ENCODE results near the gene NPAS1. TPM values are rescaled to one million over a fixed set of nuclear protein-coding genes. Genes with fewer than 3 reads are reported as not detected.

NPAS1 gene
- polyA plus RNA-seq, 1 donor from 2014 or later, result not detected

DNA sequence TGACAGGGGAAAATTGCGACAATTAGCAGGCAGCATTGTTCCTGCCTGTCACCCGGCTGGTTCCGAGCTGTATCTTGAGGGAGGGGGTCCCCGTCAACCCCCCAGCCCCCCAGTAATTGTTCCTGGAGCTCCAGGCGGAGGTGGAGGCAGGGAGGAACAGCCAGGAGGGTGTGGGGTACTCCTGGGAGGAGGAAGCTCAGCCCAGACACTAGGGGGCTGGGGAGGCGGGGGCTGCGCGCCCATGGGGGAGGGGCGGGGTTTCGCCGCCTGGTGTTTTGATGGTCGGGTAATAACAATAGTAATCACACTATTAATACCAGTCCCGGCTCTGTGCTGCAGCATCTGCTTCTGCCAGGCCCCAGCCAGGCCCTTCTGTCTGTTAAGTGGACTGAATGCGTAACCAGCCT is 8.6 kb downstream of the NPAS1 start:
- no peaks in the 10 kb centered on the region for H3F3A ChIP-seq (ENCODE audit: insufficient read depth, low read length, poor library complexity, severe bottlenecking)
- no peaks in the 10 kb centered on the region for H3K9me3 ChIP-seq (ENCODE audit: low read length)
- no peaks in the 10 kb centered on the region for H3K9me2 ChIP-seq (ENCODE audit: insufficient read depth, low read length)
- H3K27ac ChIP-seq (ENCODE audit: low read length), result peak overlapping the region; percentile 28
- peak overlapping the region; percentile 48 for H3K4me3 ChIP-seq (ENCODE audit: low read length)
- no peaks in the 10 kb centered on the region for H3K79me2 ChIP-seq (replicated peaks; ENCODE audit: insufficient read depth, low read length)
- H3K36me3 ChIP-seq (ENCODE audit: insufficient read depth, low read length), result no peaks in the 10 kb centered on the region
- no peaks in the 10 kb centered on the region for H4K20me1 ChIP-seq (ENCODE audit: insufficient read depth)
- TF ChIP-seq TAF1 (IDR thresholded peaks at IDR 0.05; ENCODE audit: low read depth), result no peak
- TF ChIP-seq, protein P1, sequence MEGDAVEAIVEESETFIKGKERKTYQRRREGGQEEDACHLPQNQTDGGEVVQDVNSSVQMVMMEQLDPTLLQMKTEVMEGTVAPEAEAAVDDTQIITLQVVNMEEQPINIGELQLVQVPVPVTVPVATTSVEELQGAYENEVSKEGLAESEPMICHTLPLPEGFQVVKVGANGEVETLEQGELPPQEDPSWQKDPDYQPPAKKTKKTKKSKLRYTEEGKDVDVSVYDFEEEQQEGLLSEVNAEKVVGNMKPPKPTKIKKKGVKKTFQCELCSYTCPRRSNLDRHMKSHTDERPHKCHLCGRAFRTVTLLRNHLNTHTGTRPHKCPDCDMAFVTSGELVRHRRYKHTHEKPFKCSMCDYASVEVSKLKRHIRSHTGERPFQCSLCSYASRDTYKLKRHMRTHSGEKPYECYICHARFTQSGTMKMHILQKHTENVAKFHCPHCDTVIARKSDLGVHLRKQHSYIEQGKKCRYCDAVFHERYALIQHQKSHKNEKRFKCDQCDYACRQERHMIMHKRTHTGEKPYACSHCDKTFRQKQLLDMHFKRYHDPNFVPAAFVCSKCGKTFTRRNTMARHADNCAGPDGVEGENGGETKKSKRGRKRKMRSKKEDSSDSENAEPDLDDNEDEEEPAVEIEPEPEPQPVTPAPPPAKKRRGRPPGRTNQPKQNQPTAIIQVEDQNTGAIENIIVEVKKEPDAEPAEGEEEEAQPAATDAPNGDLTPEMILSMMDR (IDR thresholded peaks at IDR 0.05; ENCODE audit: poor library complexity, severe bottlenecking), result no peak
- TF ChIP-seq, protein P2, sequence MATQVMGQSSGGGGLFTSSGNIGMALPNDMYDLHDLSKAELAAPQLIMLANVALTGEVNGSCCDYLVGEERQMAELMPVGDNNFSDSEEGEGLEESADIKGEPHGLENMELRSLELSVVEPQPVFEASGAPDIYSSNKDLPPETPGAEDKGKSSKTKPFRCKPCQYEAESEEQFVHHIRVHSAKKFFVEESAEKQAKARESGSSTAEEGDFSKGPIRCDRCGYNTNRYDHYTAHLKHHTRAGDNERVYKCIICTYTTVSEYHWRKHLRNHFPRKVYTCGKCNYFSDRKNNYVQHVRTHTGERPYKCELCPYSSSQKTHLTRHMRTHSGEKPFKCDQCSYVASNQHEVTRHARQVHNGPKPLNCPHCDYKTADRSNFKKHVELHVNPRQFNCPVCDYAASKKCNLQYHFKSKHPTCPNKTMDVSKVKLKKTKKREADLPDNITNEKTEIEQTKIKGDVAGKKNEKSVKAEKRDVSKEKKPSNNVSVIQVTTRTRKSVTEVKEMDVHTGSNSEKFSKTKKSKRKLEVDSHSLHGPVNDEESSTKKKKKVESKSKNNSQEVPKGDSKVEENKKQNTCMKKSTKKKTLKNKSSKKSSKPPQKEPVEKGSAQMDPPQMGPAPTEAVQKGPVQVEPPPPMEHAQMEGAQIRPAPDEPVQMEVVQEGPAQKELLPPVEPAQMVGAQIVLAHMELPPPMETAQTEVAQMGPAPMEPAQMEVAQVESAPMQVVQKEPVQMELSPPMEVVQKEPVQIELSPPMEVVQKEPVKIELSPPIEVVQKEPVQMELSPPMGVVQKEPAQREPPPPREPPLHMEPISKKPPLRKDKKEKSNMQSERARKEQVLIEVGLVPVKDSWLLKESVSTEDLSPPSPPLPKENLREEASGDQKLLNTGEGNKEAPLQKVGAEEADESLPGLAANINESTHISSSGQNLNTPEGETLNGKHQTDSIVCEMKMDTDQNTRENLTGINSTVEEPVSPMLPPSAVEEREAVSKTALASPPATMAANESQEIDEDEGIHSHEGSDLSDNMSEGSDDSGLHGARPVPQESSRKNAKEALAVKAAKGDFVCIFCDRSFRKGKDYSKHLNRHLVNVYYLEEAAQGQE (IDR thresholded peaks at IDR 0.05; ENCODE audit: borderline replicate concordance), result no peak
- no peak for TF ChIP-seq EZH2 (IDR thresholded peaks at IDR 0.05; ENCODE audit: borderline replicate concordance, insufficient read depth, low read length, poor library complexity, severe bottlenecking)
- no peak for TF ChIP-seq POLR2AphosphoS5 (IDR thresholded peaks at IDR 0.05)
- TF ChIP-seq MXI1 (conservative IDR thresholded peaks at IDR 0.05; ENCODE audit: poor library complexity, severe bottlenecking), result no peak
- no peak for TF ChIP-seq EP300 (conservative IDR thresholded peaks at IDR 0.05; ENCODE audit: poor library complexity, severe bottlenecking)
- no peak for TF ChIP-seq SMC3 (conservative IDR thresholded peaks at IDR 0.05; ENCODE audit: poor library complexity)
- no peak for TF ChIP-seq RAD21 (conservative IDR thresholded peaks at IDR 0.05)
- H3K4me2 ChIP-seq (ENCODE audit: low read length), result no peak overlapping the region
- peak overlapping the region; percentile 47 for H3K9ac ChIP-seq (ENCODE audit: low read length)
- H2AFZ ChIP-seq (ENCODE audit: low read depth, low read length), result no peak overlapping the region
- H3K27me3 ChIP-seq (ENCODE audit: insufficient read depth, low read depth, low read length), result peaks cover 21% of the 10 kb centered on the region

DNA sequence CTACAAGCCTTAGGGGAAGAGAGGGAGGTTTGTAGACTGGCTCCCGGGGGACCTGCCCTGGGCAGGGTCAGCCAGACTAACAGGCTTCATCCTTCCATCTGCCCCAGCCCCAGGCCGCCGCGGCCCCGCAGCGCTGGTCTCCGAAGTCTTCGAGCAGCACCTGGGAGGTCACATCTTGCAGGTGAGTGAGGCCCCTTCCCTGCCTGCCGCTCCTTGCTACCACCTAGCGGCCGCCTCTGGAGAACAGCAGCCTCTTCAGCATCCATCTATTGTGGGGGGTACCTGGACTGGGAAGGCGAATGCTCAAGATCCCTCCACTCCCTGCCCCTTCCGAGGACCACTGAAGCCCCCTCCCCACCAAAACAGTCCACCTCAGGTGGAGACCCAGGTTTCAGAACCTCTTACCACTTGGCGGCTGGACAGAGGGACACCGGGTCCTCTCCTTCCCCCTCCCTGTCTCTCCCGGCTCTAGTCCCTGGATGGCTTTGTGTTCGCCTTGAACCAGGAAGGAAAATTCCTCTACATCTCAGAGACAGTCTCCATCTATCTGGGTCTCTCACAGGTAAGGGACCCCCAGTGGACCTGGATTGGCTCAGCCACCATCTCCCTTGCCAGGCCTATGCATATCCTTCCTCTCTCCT is 12.7 kb downstream of the NPAS1 start:
- Histone ChIP-seq H3K4me3 (ENCODE audit: low read length) (no peak overlapping the region), H3K36me3 (ENCODE audit: insufficient read depth, low read length) (no peaks in the 10 kb centered on the region), H3F3A (ENCODE audit: insufficient read depth, low read length, poor library complexity, severe bottlenecking) (no peaks in the 10 kb centered on the region), H2AFZ (ENCODE audit: low read depth, low read length) (no peak overlapping the region), H3K9me3 (ENCODE audit: low read length) (no peaks in the 10 kb centered on the region), H3K9me2 (ENCODE audit: insufficient read depth, low read length) (no peaks in the 10 kb centered on the region), H3K9ac (ENCODE audit: low read length) (no peak overlapping the region), H3K79me2 (replicated peaks; ENCODE audit: insufficient read depth, low read length) (no peaks in the 10 kb centered on the region), H3K27me3 (ENCODE audit: insufficient read depth, low read depth, low read length) (peaks cover 3% of the 10 kb centered on the region), H3K27ac (ENCODE audit: low read length) (no peak overlapping the region), H4K20me1 (ENCODE audit: insufficient read depth) (no peaks in the 10 kb centered on the region), H3K4me2 (ENCODE audit: low read length) (no peak overlapping the region)
- TF ChIP-seq EP300 (conservative IDR thresholded peaks at IDR 0.05; ENCODE audit: poor library complexity, severe bottlenecking), result no peak
- peak; percentile 74 for TF ChIP-seq SMC3 (conservative IDR thresholded peaks at IDR 0.05; ENCODE audit: poor library complexity)
- TF ChIP-seq RAD21 (conservative IDR thresholded peaks at IDR 0.05), result peak; percentile 59
- TF ChIP-seq, protein P1 (IDR thresholded peaks at IDR 0.05; ENCODE audit: poor library complexity, severe bottlenecking), result peak; percentile 81

All from neural cell (in vitro differentiated cells).